ENCODE data around the gene PDLIM5. TPM values are rescaled to one million over a fixed set of nuclear protein-coding genes. Genes with fewer than 3 reads are reported as not detected.
"Not testable (repeated sequence)": the region's sequence is repeated elsewhere in the genome, so short reads cannot be mapped to it uniquely, and the experiment has no call there.

Gene PDLIM5
- total and polyA plus RNA-seq, 4 donors, result 20.4 to 93.4 (median 59.8) TPM

- Histone ChIP-seq H3K36me3 (ENCODE audit: control insufficient read depth in 4 of 4, insufficient read depth in 4 of 4, low read length in 4 of 4) (no peaks in the 10 kb centered on the region), H3K9me3 (ENCODE audit: control insufficient read depth in 4 of 4, insufficient read depth in 3 of 4, low read length in 3 of 4) (no peaks in the 10 kb centered on the region), H3K4me3 (no peak overlapping the region), H3K9ac (ENCODE audit: insufficient read depth in 1 of 2, low read length in 2 of 2) (no peak overlapping the region), H3K4me1 (ENCODE audit: control insufficient read depth in 5 of 5, insufficient read depth in 5 of 5, low read length in 5 of 5) (peaks cover 0 to 32% (median 2%) of the 10 kb centered on the region in 5 donors), H3K27me3 (ENCODE audit: control insufficient read depth in 3 of 3, insufficient read depth in 3 of 3, low read length in 2 of 3) (no peaks in the 10 kb centered on the region), H3K27ac (ENCODE audit: low read depth in 1 of 2, low read length in 1 of 2) (no peak overlapping the region)
- TF ChIP-seq, protein P1, sequence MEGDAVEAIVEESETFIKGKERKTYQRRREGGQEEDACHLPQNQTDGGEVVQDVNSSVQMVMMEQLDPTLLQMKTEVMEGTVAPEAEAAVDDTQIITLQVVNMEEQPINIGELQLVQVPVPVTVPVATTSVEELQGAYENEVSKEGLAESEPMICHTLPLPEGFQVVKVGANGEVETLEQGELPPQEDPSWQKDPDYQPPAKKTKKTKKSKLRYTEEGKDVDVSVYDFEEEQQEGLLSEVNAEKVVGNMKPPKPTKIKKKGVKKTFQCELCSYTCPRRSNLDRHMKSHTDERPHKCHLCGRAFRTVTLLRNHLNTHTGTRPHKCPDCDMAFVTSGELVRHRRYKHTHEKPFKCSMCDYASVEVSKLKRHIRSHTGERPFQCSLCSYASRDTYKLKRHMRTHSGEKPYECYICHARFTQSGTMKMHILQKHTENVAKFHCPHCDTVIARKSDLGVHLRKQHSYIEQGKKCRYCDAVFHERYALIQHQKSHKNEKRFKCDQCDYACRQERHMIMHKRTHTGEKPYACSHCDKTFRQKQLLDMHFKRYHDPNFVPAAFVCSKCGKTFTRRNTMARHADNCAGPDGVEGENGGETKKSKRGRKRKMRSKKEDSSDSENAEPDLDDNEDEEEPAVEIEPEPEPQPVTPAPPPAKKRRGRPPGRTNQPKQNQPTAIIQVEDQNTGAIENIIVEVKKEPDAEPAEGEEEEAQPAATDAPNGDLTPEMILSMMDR (IDR thresholded peaks at IDR 0.05; ENCODE audit: control extremely low read depth, extremely low read depth), result no peak
- DNase-seq, result no peak
- ATAC-seq (ENCODE audit: insufficient read depth, low FRiP score), result no peak
- 83 to 85% methylated on average over 2 of the region's 2 CpGs for WGBS, 2 donors
These were observed 24.1 kb downstream of the PDLIM5 start for GRCh38 chr4:94475794-94476193.

DNA sequence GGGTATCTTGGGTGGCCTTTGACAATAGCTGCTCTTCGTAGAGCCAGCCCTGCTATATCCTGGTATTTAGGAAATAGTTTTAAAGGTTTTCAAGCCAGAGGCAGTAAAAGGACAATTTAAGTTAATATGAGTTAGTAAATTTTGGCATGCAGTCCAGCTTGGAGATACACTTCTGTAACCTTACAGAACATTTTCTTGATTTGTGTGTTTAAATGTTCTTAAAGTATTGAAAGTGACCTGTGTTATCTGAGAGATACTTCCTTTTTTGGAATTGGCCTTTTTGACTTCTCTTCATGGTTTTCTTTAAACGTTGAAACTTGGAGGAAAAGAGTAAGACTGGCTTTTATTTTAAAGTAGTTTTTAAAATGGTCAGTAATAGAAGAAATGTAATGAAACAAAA, 25.5 kb downstream of the PDLIM5 start:
- no peaks in the 10 kb centered on the region for H3K36me3 ChIP-seq (ENCODE audit: control insufficient read depth in 4 of 4, insufficient read depth in 4 of 4, low read length in 4 of 4)
- DNase-seq (peak in 2 of 3 donors; percentile 22 to 24), ATAC-seq (ENCODE audit: insufficient read depth, low FRiP score) (no peak)
- H3K9ac ChIP-seq (ENCODE audit: insufficient read depth in 1 of 2, low read length in 2 of 2), result no peak overlapping the region
- no peaks in the 10 kb centered on the region for H3K9me3 ChIP-seq (ENCODE audit: control insufficient read depth in 4 of 4, insufficient read depth in 3 of 4, low read length in 3 of 4)
- no peaks in the 10 kb centered on the region for H3K27me3 ChIP-seq (ENCODE audit: control insufficient read depth in 3 of 3, insufficient read depth in 3 of 3, low read length in 2 of 3)
- H3K4me1 ChIP-seq (ENCODE audit: control insufficient read depth in 5 of 5, insufficient read depth in 5 of 5, low read length in 5 of 5), result peaks cover 0 to 26% (median 2%) of the 10 kb centered on the region in 5 donors
- H3K27ac ChIP-seq (ENCODE audit: low read depth in 1 of 2, low read length in 1 of 2), result no peak overlapping the region
- 37 to 47% methylated on average over 2 of the region's 2 CpGs for WGBS, 2 donors
- TF ChIP-seq, protein P1 (IDR thresholded peaks at IDR 0.05; ENCODE audit: control extremely low read depth, extremely low read depth), result no peak
- no peak overlapping the region for H3K4me3 ChIP-seq

GRCh38 chr4:94478805-94479204, 27.1 kb downstream of the PDLIM5 start:
- H3K9ac ChIP-seq (ENCODE audit: insufficient read depth in 1 of 2, low read length in 2 of 2); H3K27me3 ChIP-seq (ENCODE audit: control insufficient read depth in 3 of 3, insufficient read depth in 3 of 3, low read length in 2 of 3); H3K36me3 ChIP-seq (ENCODE audit: control insufficient read depth in 4 of 4, insufficient read depth in 4 of 4, low read length in 4 of 4); H3K9me3 ChIP-seq (ENCODE audit: control insufficient read depth in 4 of 4, insufficient read depth in 3 of 4, low read length in 3 of 4); DNase-seq; H3K4me3 ChIP-seq; ATAC-seq (ENCODE audit: insufficient read depth, low FRiP score): not testable (repeated sequence)
- Histone ChIP-seq H3K4me1 (ENCODE audit: control insufficient read depth in 5 of 5, insufficient read depth in 5 of 5, low read length in 5 of 5) (peaks cover 0 to 21% (median 0%) of the 10 kb centered on the region in 5 donors), H3K27ac (ENCODE audit: low read depth in 1 of 2, low read length in 1 of 2) (peak overlapping the region in 1 of 2 donors; percentile 9)
- 86 to 96% methylated on average over 3 of the region's 3 CpGs for WGBS, 2 donors

DNA sequence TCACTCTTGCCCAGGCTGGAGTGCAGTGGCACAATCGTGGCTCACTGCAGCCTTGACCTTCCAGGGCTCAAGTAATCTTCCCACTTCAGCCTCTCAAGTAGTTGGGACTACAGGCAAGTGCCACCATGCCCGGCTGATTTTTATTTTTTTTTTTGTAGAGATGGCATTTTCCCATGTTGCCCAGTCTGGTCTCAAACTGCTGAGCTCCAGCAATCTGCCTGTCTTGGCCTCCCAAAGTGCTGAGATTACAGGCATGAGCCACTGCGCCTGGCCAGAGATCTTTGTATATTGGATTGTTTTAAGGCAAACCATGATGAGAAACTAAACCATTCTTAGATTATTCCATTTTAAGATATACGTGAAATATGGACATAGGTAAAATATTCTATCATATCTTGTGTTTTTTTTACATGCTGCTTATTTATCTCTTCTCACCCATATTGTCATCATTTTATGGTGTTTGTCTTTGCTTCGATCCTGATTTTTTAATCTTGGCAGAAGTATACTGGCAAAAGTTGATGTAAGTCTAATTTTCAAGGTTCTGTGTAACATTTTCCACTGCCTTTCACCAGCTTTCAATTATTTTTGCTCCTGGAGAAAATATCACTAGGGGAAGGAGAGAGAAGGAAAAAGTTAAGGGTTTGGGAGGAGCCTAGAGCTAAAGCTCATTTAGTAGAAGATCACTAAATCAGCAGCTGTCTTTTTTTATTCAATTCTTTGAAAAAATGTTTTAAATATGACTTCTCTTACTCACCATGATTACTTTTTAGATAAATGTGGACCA, 27.8 kb downstream of the PDLIM5 start:
- no peaks in the 10 kb centered on the region for H3K9me3 ChIP-seq (ENCODE audit: control insufficient read depth in 4 of 4, insufficient read depth in 3 of 4, low read length in 3 of 4)
- DNase-seq (no peak), ATAC-seq (ENCODE audit: insufficient read depth, low FRiP score) (no peak)
- 84 to 87% methylated on average over 5 of the region's 5 CpGs for WGBS, 2 donors
- no peaks in the 10 kb centered on the region for H3K36me3 ChIP-seq (ENCODE audit: control insufficient read depth in 4 of 4, insufficient read depth in 4 of 4, low read length in 4 of 4)
- no peaks in the 10 kb centered on the region for H3K27me3 ChIP-seq (ENCODE audit: control insufficient read depth in 3 of 3, insufficient read depth in 3 of 3, low read length in 2 of 3)
- no peak overlapping the region for H3K9ac ChIP-seq (ENCODE audit: insufficient read depth in 1 of 2, low read length in 2 of 2)
- no peak overlapping the region for H3K4me3 ChIP-seq
- peaks cover 0 to 19% (median 0%) of the 10 kb centered on the region in 5 donors for H3K4me1 ChIP-seq (ENCODE audit: control insufficient read depth in 5 of 5, insufficient read depth in 5 of 5, low read length in 5 of 5)
- TF ChIP-seq, protein P1 (IDR thresholded peaks at IDR 0.05; ENCODE audit: control extremely low read depth, extremely low read depth), result no peak
- H3K27ac ChIP-seq (ENCODE audit: low read depth in 1 of 2, low read length in 1 of 2), result peak overlapping the region in 1 of 2 donors; percentile 45

All from lung (tissue), 12 donors.